ENCODE data around the gene CCDC71L. TPM values are rescaled to one million over a fixed set of nuclear protein-coding genes. Genes with fewer than 3 reads are reported as not detected.
"Not testable (repeated sequence)": the region's sequence is repeated elsewhere in the genome, so short reads cannot be mapped to it uniquely, and the experiment has no call there.

Gene CCDC71L
- total RNA-seq, 1 donor from 2014 or later: 38.9 TPM

DNA sequence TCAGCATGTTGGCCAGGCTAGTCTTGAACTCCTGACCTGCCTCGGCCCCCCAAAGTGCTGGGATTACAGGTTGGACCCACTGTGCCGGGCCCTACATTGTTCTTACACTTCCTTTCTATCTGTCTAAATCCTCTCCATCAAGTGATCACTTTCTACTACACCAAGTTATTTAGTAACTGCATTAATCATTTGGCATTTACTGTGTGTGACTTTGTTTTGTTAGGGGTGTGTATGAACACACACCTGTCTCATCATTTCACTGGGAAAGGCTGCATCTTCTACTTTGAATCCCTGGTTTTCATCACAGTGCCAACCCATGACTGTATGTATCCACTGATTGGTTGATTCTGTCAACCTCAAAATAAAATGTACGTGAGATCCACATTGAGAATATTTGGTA lies 23.0 kb upstream of the CCDC71L start:
- Mint-ChIP-seq H3K4me1 (ENCODE audit: low read depth, unreplicated experiment) (no peaks in the 10 kb centered on the region), H3K27me3 (ENCODE audit: unreplicated experiment) (no peaks in the 10 kb centered on the region), H3K36me3 (ENCODE audit: unreplicated experiment) (no peaks in the 10 kb centered on the region), H3K4me3 (ENCODE audit: unreplicated experiment) (no peak overlapping the region), H3K9me3 (ENCODE audit: unreplicated experiment) (peaks cover 2% of the 10 kb centered on the region), H3K27ac (ENCODE audit: unreplicated experiment) (no peak overlapping the region)
- TF ChIP-seq, protein P1, sequence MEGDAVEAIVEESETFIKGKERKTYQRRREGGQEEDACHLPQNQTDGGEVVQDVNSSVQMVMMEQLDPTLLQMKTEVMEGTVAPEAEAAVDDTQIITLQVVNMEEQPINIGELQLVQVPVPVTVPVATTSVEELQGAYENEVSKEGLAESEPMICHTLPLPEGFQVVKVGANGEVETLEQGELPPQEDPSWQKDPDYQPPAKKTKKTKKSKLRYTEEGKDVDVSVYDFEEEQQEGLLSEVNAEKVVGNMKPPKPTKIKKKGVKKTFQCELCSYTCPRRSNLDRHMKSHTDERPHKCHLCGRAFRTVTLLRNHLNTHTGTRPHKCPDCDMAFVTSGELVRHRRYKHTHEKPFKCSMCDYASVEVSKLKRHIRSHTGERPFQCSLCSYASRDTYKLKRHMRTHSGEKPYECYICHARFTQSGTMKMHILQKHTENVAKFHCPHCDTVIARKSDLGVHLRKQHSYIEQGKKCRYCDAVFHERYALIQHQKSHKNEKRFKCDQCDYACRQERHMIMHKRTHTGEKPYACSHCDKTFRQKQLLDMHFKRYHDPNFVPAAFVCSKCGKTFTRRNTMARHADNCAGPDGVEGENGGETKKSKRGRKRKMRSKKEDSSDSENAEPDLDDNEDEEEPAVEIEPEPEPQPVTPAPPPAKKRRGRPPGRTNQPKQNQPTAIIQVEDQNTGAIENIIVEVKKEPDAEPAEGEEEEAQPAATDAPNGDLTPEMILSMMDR (IDR thresholded peaks at IDR 0.05; ENCODE audit: partially characterized antibody, unreplicated experiment): no peak
- DNase-seq: no peak

DNA sequence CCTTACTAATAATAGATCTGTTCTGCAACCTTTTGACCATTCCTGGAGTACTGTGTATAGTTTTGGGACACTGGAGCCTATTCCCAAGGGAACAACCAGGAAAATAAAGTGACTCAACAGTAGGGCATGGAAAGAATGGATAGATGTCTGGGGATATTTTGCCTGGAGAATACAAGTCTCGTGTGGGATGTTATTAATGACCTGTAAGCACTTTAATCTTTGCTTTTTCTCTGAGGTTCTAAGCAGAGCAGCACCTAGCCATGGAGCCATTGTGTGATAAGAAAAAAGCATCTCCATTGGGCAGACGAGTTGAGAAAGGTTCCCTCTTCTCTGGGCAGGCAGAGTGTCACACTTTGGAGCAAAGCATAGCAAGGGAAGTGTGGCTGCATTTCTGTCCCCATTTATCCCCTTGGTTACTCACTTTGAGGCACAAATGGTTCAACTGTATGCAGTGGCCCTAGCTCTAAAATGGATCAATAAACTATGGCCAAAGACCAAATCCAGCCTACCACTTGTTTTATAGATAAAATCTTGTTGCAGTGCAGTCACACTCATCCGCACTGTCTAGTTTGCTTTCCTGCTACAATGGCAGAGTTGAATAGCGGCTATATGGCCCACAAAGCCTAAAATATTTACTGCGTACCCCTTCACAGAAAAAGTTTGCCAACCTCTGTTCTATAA lies 21.0 kb upstream of the CCDC71L start:
- no peak overlapping the region for H3K27ac Mint-ChIP-seq (ENCODE audit: unreplicated experiment)
- no peaks in the 10 kb centered on the region for H3K4me1 Mint-ChIP-seq (ENCODE audit: low read depth, unreplicated experiment)
- no peak for DNase-seq
- TF ChIP-seq, protein P1 (IDR thresholded peaks at IDR 0.05; ENCODE audit: partially characterized antibody, unreplicated experiment): no peak
- no peaks in the 10 kb centered on the region for H3K36me3 Mint-ChIP-seq (ENCODE audit: unreplicated experiment)
- H3K27me3 Mint-ChIP-seq (ENCODE audit: unreplicated experiment): no peaks in the 10 kb centered on the region
- H3K4me3 Mint-ChIP-seq (ENCODE audit: unreplicated experiment): no peak overlapping the region
- no peaks in the 10 kb centered on the region for H3K9me3 Mint-ChIP-seq (ENCODE audit: unreplicated experiment)

DNA sequence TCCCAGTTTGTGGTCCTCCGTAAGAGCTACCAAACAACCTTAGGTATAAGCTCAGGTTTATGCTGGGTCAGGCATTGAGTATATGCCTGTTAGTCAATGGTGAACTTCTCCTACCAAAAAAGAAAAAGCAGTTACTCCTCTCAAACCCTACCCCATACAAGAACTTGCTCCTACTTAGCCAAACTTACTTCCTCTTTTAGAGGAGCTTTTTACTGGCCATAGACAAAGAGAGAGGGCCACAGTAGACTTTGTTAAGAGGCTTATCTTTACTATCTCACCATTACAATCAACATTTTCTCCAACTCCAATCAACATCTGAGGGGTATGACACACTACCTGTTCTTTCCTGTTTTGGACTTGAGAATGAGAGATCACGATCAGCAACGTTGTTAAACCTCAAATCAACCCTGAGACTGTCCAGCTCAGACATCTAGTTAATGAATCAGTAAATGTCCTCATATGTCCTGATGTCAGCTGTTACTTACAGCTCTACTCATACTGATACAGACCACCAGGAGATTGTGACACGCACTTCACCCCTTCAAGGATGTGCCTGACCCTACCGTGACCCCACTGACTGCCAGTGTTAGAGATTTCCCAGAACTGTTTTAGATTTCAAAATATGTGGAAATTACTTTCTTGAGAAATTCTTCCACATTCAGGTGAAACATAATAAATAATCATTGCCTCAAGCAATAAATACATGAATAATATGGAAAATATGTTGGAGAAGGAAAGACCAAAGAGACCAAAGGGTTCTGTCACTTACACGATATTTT lies 18.4 kb upstream of the CCDC71L start:
- Mint-ChIP-seq H3K9me3 (ENCODE audit: unreplicated experiment) (no peaks in the 10 kb centered on the region), H3K27me3 (ENCODE audit: unreplicated experiment) (peaks cover 2% of the 10 kb centered on the region), H3K4me3 (ENCODE audit: unreplicated experiment) (no peak overlapping the region), H3K27ac (ENCODE audit: unreplicated experiment) (no peak overlapping the region), H3K36me3 (ENCODE audit: unreplicated experiment) (no peaks in the 10 kb centered on the region), H3K4me1 (ENCODE audit: low read depth, unreplicated experiment) (no peaks in the 10 kb centered on the region)
- no peak for DNase-seq
- TF ChIP-seq, protein P1 (IDR thresholded peaks at IDR 0.05; ENCODE audit: partially characterized antibody, unreplicated experiment): no peak

DNA sequence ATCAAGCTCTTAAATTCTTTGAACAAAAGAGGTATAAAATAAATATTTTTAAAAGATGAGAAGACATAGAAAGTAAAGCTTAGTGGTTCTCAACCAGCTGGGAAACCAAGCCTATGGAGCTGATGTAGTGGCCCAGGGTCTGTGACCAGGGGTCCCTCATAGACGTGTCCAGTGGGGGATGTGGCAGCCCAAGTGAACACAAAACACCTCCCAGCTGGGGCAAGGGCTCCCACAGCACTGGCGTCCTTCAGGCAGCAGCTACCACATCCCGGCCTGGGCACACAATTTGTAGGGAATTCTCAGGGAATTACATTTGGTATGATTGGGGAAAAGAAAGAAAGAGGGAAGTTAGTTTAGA lies 17.8 kb upstream of the CCDC71L start:
- no peaks in the 10 kb centered on the region for H3K4me1 Mint-ChIP-seq (ENCODE audit: low read depth, unreplicated experiment)
- DNase-seq: no peak
- H3K9me3 Mint-ChIP-seq (ENCODE audit: unreplicated experiment): no peaks in the 10 kb centered on the region
- H3K27me3 Mint-ChIP-seq (ENCODE audit: unreplicated experiment): peaks cover 3% of the 10 kb centered on the region
- H3K36me3 Mint-ChIP-seq (ENCODE audit: unreplicated experiment): no peaks in the 10 kb centered on the region
- H3K4me3 Mint-ChIP-seq (ENCODE audit: unreplicated experiment): no peak overlapping the region
- no peak overlapping the region for H3K27ac Mint-ChIP-seq (ENCODE audit: unreplicated experiment)
- TF ChIP-seq, protein P1 (IDR thresholded peaks at IDR 0.05; ENCODE audit: partially characterized antibody, unreplicated experiment): no peak

DNA sequence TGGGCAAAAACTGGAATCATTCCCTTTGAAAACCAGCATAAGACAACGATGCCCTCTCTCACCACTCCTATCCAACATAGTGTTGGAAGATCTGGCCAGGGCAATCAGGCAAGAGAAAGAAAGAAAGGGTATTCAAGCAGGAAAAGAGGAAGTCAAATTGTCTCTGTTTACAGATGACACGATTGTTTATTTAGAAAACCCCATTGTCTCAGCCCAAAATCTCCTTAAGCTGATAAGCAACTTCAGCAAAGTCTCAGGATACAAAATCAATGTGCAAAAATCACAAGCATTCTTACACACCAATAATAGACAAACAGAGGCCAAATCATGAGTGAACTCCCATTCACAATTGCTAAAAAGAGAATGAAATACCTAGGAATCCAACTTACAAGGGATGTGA lies 15.5 kb upstream of the CCDC71L start:
- not testable (repeated sequence) for DNase-seq; H3K9me3 Mint-ChIP-seq (ENCODE audit: unreplicated experiment); H3K36me3 Mint-ChIP-seq (ENCODE audit: unreplicated experiment); H3K4me3 Mint-ChIP-seq (ENCODE audit: unreplicated experiment); H3K4me1 Mint-ChIP-seq (ENCODE audit: low read depth, unreplicated experiment); H3K27me3 Mint-ChIP-seq (ENCODE audit: unreplicated experiment); H3K27ac Mint-ChIP-seq (ENCODE audit: unreplicated experiment)

DNA sequence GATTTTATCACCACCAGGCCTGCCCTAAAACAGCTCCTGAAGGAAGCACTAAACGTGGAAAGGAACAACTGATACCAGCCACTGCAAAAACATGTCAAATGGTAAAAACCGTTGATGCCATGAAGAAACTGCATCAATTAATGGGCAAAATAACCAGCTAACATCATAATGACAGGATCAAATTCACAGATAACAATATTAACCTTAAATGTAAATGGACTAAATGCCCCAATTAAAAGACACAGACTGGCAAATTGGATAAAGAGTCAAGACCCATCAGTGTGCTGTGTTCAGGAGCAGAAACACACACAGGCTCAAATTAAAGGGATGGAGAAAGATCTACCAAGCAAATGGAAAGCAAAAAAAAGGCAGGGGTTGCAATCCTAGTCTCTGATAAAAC lies 12.7 kb upstream of the CCDC71L start:
- not testable (repeated sequence) for H3K4me1 Mint-ChIP-seq (ENCODE audit: low read depth, unreplicated experiment); H3K9me3 Mint-ChIP-seq (ENCODE audit: unreplicated experiment); H3K36me3 Mint-ChIP-seq (ENCODE audit: unreplicated experiment); H3K4me3 Mint-ChIP-seq (ENCODE audit: unreplicated experiment); H3K27me3 Mint-ChIP-seq (ENCODE audit: unreplicated experiment); DNase-seq; H3K27ac Mint-ChIP-seq (ENCODE audit: unreplicated experiment)

DNA sequence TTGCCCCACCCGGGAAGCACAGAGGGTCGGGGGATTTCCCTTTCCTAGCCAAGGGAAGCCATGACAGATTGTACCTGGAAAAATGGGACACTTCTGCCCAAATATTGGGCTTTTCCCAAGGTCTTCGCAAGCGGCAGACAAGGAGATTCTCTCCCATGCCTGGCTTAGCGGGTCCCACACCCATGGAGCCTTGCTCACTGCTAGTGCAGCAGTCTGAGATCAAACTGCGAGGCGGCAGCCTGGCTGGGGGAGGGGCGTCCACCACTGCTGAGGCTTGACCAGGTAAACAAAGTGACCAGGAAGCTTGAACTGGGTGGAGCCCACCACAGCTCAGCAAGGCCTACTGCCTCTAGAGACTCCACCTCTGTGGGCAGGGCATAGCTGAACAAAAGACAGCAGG lies 11.0 kb upstream of the CCDC71L start:
- not testable (repeated sequence) for H3K9me3 Mint-ChIP-seq (ENCODE audit: unreplicated experiment); DNase-seq; H3K27ac Mint-ChIP-seq (ENCODE audit: unreplicated experiment); H3K36me3 Mint-ChIP-seq (ENCODE audit: unreplicated experiment); H3K4me3 Mint-ChIP-seq (ENCODE audit: unreplicated experiment); H3K27me3 Mint-ChIP-seq (ENCODE audit: unreplicated experiment); H3K4me1 Mint-ChIP-seq (ENCODE audit: low read depth, unreplicated experiment)

Measured in glutamatergic neuron (in vitro differentiated cells).